ENCODE data around the gene TOP3A.

Gene TOP3A

GRCh38 chr17:18314731-18315561 is at the start of gene TOP3A, which contains the start of gene SMCR8:
Gene TOP3A (minus strand): TSS chr17:18314994. CDS start chr17:18314778, 216 bp downstream.
Gene SMCR8 (plus strand): TSS chr17:18315293. CDS start chr17:18315790, 497 bp downstream.
- TF ChIP-seq CTCF (IDR thresholded peaks at IDR 0.05; ENCODE audit: control insufficient read depth, extremely low read depth, insufficient read depth): no peak
- peak; percentile 94 for DNase-seq (ENCODE audit: low read depth)

GRCh38 chr17:18364166-18364565 is 49.4 kb upstream of the TOP3A start:
- no peak overlapping the region; the same call in 1 of the 2 replicates for H3K4me3 ChIP-seq (ENCODE audit: low read depth, low read length)
- no peak for TF ChIP-seq CTCF (IDR thresholded peaks at IDR 0.05; ENCODE audit: control insufficient read depth, extremely low read depth, insufficient read depth)
- DNase-seq (ENCODE audit: low read depth): no peak

More at GRCh38 chr17:18314731-18315561, at the start of gene TOP3A, which contains the start of gene SMCR8:
- H3K4me3 ChIP-seq (ENCODE audit: low read depth, low read length): peak within 1 kb of the TSS; percentile 98

GRCh38 chr17:18363101-18364049 is 48.6 kb upstream of the TOP3A start, which contains the start of gene SHMT1:
Gene SHMT1 (minus strand): TSS chr17:18363550. CDS start chr17:18355981, 7,569 bp downstream.
- H3K4me3 ChIP-seq (ENCODE audit: low read depth, low read length): peak within 1 kb of the TSS; percentile 83
- TF ChIP-seq CTCF (IDR thresholded peaks at IDR 0.05; ENCODE audit: control insufficient read depth, extremely low read depth, insufficient read depth): no peak
- DNase-seq (ENCODE audit: low read depth): peak; percentile 90

GRCh38 chr17:18362698-18363100 is 47.9 kb upstream of the TOP3A start:
- no peak for TF ChIP-seq CTCF (IDR thresholded peaks at IDR 0.05; ENCODE audit: control insufficient read depth, extremely low read depth, insufficient read depth)
- DNase-seq (ENCODE audit: low read depth): peak; percentile 62
- peak overlapping the region; percentile 83 for H3K4me3 ChIP-seq (ENCODE audit: low read depth, low read length)

GRCh38 chr17:18361837-18362697 is 47.3 kb upstream of the TOP3A start:
- no peak for TF ChIP-seq CTCF (IDR thresholded peaks at IDR 0.05; ENCODE audit: control insufficient read depth, extremely low read depth, insufficient read depth)
- no peak for DNase-seq (ENCODE audit: low read depth)
- H3K4me3 ChIP-seq (ENCODE audit: low read depth, low read length): peak overlapping the region; percentile 83

GRCh38 chr17:18360518-18360917 is 45.7 kb upstream of the TOP3A start:
- DNase-seq (ENCODE audit: low read depth): no peak
- no peak for TF ChIP-seq CTCF (IDR thresholded peaks at IDR 0.05; ENCODE audit: control insufficient read depth, extremely low read depth, insufficient read depth)
- no peak overlapping the region for H3K4me3 ChIP-seq (ENCODE audit: low read depth, low read length)

All from LNCaP clone FGC (cell line).